ENCODE measurements around the gene FYTTD1.

The FYTTD1 gene

DNA sequence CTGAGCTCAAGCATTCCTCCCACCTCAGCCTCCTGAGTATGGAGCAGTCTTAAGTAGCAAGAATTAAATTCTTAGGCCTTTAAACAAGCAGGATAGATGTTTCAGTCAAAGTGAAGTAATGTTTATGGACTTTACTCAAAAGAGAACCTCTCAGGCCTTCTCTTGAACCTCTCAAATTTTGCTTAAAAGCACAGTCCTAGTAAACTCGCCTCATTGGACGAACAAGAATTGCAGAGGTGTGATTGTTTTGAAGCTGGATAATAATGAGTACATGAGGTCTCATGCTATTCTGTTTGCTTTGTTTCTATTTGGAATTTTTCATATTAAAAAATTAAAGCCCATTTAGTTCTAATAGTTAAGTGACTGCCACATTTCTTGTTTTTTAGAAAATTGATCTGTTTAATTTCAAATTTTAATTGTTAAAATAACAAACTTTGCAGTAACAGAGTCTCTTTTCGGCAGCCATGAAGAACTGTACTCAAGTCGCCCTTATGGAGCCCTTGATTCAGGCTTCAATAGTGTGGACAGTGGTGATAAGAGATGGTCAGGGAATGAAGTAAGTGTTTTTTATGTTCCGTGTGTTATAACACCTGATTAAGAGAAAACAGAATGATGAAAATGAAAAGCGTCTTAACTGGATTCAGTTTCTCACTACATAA is 80.8 kb downstream of the FYTTD1 start:
- Histone ChIP-seq H3K36me3 (ENCODE audit: control insufficient read depth, insufficient read depth, low read length) (no peaks in the 10 kb centered on the region), H3K9ac (ENCODE audit: low read length) (no peak overlapping the region), H3K4me3 (ENCODE audit: low read length) (no peak overlapping the region)

DNA sequence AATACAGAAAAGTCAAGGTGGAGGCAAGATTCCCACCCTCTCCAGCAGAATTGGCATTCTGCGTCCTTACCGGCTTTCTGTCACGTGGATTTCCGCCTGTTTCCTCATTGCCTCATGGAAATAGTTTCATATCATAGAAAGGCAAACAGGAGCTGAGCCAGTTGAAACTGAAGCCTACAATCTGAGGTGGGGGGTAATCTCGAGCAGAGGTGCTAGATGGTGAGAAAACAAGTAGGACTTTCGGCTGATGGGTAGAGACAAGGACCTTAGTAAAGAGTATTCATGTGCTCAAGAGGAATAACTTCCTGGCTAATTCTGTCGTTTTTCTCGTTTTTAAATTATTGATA is 81.3 kb downstream of the FYTTD1 start:
- no peaks in the 10 kb centered on the region for H3K36me3 ChIP-seq (ENCODE audit: control insufficient read depth, insufficient read depth, low read length)

More for the DNA sequence above, 80.8 kb downstream of the FYTTD1 start:
- Histone ChIP-seq H3K9me3 (ENCODE audit: control insufficient read depth, low read length) (no peaks in the 10 kb centered on the region), H3K4me1 (ENCODE audit: control insufficient read depth, insufficient read depth, low read length) (no peaks in the 10 kb centered on the region), H3K27me3 (ENCODE audit: control insufficient read depth, insufficient read depth, low read length) (no peaks in the 10 kb centered on the region)

DNA sequence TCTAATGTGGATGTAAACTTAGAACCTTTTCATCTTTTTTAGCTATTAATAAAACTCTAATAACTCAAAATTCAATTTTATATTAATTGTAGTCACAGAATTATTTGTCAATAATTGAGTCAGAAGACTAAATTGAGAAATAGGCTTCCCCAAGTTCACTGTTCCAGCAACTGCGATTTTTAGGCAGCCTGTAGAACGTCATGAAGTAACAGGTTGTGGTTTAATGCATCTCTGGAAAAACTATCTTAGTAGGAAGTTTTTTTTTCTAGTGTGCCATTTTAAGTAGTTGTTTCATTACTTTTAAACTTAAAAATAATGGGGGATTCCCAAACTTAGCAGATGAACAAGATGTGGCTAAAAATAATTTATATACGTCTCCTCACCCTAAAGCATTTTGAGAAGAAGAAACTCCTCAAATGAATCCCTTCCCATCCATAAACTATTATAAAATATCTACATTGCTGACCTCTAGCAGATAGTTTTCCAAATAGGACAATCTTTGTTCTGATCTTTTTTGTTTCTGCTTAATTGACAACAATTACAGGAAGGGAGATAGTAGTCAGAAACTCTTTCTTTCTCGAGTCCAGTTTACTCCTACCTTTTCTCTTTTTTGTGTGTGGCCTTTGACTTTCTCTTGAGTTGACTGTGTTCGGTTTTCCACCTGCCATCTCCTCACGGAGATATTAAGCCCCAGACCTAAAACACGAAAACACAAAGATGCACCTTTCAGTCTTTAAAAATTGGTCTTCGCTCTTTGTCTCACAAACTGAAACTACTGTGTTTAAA is 84.4 kb downstream of the FYTTD1 start:
- Histone ChIP-seq H3K36me3 (ENCODE audit: control insufficient read depth, insufficient read depth, low read length) (no peaks in the 10 kb centered on the region), H3K27me3 (ENCODE audit: control insufficient read depth, insufficient read depth, low read length) (no peaks in the 10 kb centered on the region), H3K9me3 (ENCODE audit: control insufficient read depth, low read length) (no peaks in the 10 kb centered on the region), H3K9ac (ENCODE audit: low read length) (no peak overlapping the region), H3K4me1 (ENCODE audit: control insufficient read depth, insufficient read depth, low read length) (no peaks in the 10 kb centered on the region), H3K4me3 (ENCODE audit: low read length) (no peak overlapping the region)

More for the DNA sequence above, 81.3 kb downstream of the FYTTD1 start:
- Histone ChIP-seq H3K9ac (ENCODE audit: low read length) (no peak overlapping the region), H3K4me1 (ENCODE audit: control insufficient read depth, insufficient read depth, low read length) (no peaks in the 10 kb centered on the region), H3K9me3 (ENCODE audit: control insufficient read depth, low read length) (no peaks in the 10 kb centered on the region), H3K27me3 (ENCODE audit: control insufficient read depth, insufficient read depth, low read length) (no peaks in the 10 kb centered on the region), H3K4me3 (ENCODE audit: low read length) (no peak overlapping the region)

DNA sequence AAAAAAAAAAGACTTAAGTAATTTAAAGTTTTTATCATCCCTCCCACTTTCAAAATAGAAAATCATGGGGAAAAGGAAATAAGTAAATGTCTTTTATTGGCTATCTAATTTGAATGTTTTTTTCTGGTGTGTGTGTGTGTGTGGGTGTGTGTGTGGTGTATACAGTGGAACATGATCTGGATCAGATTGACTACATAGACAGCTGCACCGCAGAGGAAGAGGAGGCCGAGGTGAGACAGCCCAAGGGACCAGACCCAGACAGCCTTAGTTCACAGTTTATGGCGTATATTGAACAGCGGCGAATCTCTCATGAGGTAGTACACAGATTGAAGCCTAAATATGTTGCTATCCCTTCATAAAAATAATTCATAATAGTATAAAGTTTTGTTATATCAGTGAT is 85.8 kb downstream of the FYTTD1 start:
- Histone ChIP-seq H3K4me1 (ENCODE audit: control insufficient read depth, insufficient read depth, low read length) (no peaks in the 10 kb centered on the region), H3K9ac (ENCODE audit: low read length) (no peak overlapping the region), H3K27me3 (ENCODE audit: control insufficient read depth, insufficient read depth, low read length) (no peaks in the 10 kb centered on the region), H3K36me3 (ENCODE audit: control insufficient read depth, insufficient read depth, low read length) (no peaks in the 10 kb centered on the region), H3K9me3 (ENCODE audit: control insufficient read depth, low read length) (no peaks in the 10 kb centered on the region), H3K4me3 (ENCODE audit: low read length) (no peak overlapping the region)

DNA sequence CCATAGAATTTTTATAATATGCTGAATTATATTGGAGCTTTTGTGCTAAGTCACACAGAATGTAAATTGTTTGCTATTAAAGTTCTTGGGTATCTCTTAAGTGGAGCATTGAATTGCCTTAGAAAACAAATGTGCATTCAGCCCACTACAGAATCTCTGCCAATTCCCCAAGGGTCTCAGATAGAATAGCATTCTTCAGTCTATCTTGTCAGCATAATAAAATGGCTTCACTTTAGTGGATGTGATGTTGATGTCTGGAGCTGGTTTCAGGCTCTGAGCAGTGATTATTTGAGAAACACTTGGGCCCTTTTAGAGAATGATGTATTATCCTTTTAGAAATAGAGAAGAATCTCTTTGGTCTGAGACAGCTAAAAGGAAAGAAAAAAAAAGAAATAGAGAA is 86.6 kb downstream of the FYTTD1 start:
- Histone ChIP-seq H3K9ac (ENCODE audit: low read length) (no peak overlapping the region), H3K4me3 (ENCODE audit: low read length) (no peak overlapping the region), H3K4me1 (ENCODE audit: control insufficient read depth, insufficient read depth, low read length) (no peaks in the 10 kb centered on the region), H3K9me3 (ENCODE audit: control insufficient read depth, low read length) (no peaks in the 10 kb centered on the region), H3K36me3 (ENCODE audit: control insufficient read depth, insufficient read depth, low read length) (no peaks in the 10 kb centered on the region), H3K27me3 (ENCODE audit: control insufficient read depth, insufficient read depth, low read length) (no peaks in the 10 kb centered on the region)
